Keratinocyte (primary cell): ENCODE measurements around the gene HOXB4. TPM values are rescaled to one million over a fixed set of nuclear protein-coding genes. Genes with fewer than 3 reads are reported as not detected.

Experiments used
- DNase-seq: peaks from one replicate; pipeline ENCODE4 v3.0.0-alpha.2; 2011; ENCODE audit warnings: low read depth, missing footprints, low spot score
- FAIRE-seq: peaks from 2 replicates; lab custom pipeline; 2011; peaks lifted over from hg19 to GRCh38; lab: Jason Lieb, UNC
- H2AFZ ChIP-seq: 2 replicates; pipeline ENCODE4 v1.6.0; 2012; ENCODE audit warnings: low read length, control low read depth, inconsistent platforms; ENCODE audit not compliant: control insufficient read depth
- H3K27ac ChIP-seq: 2 replicates; pipeline ENCODE4 v1.5.1; 2011; ENCODE audit warnings: low read length; ENCODE audit not compliant: control insufficient read depth, insufficient read depth
- H3K27me3 ChIP-seq: 3 replicates; pipeline ENCODE4 v1.6.0; 2011; ENCODE audit warnings: low read length; ENCODE audit not compliant: control insufficient read depth, insufficient read depth; ENCODE audit errors: extremely low read depth
- H3K36me3 ChIP-seq, 2 experiments: 2 replicates in 1 of 2; 3 replicates in 1 of 2; pipeline ENCODE4 v1.5.1; 2011; ENCODE audit warnings: low read length in 2 of 2, mild to moderate bottlenecking in 1 of 2; ENCODE audit not compliant: control insufficient read depth in 2 of 2, insufficient read depth in 2 of 2; ENCODE audit errors: extremely low read depth in 1 of 2
- H3K4me1 ChIP-seq: 3 replicates; pipeline ENCODE4 v1.5.1; 2011; ENCODE audit warnings: low read length; ENCODE audit not compliant: control insufficient read depth, insufficient read depth; ENCODE audit errors: extremely low read depth
- H3K4me2 ChIP-seq: 3 replicates; pipeline ENCODE4 v1.6.0; 2011; ENCODE audit warnings: low read depth, low read length; ENCODE audit not compliant: control insufficient read depth, insufficient read depth; ENCODE audit errors: extremely low read depth
- H3K4me3 ChIP-seq, 3 experiments: fragments of 200-600 bp in 1 of 3; sonication (generic) in 1 of 3; 2 replicates in 2 of 3; 3 replicates in 1 of 3; pipeline ENCODE4 v1.5.1; 2011 to 2016; ENCODE audit warnings: low read length in 3 of 3, mild to moderate bottlenecking in 3 of 3, control low read depth in 2 of 3, inconsistent platforms in 1 of 3, low read depth in 1 of 3, mixed read lengths in 1 of 3, mixed run types in 1 of 3, moderate library complexity in 1 of 3; ENCODE audit not compliant: control insufficient read depth in 2 of 3, insufficient read depth in 2 of 3; ENCODE audit errors: extremely low read depth in 1 of 3
- H3K79me2 ChIP-seq: 2 replicates; pipeline ENCODE4 v1.6.0; 2012; ENCODE audit warnings: low read length; ENCODE audit not compliant: control insufficient read depth, insufficient read depth
- H3K9ac ChIP-seq: 3 replicates; pipeline ENCODE4 v1.6.0; 2011; ENCODE audit warnings: low read length; ENCODE audit not compliant: control insufficient read depth, insufficient read depth; ENCODE audit errors: extremely low read depth
- H3K9me1 ChIP-seq: 3 replicates; pipeline ENCODE4 v1.6.0; 2011; ENCODE audit warnings: low read length; ENCODE audit not compliant: control insufficient read depth, insufficient read depth; ENCODE audit errors: extremely low read depth
- H3K9me3 ChIP-seq: 2 replicates; pipeline ENCODE4 v1.5.1; 2012; ENCODE audit warnings: low read depth, low read length; ENCODE audit not compliant: control insufficient read depth
- H4K20me1 ChIP-seq: 3 replicates; pipeline ENCODE4 v1.6.0; 2011; ENCODE audit warnings: low read length; ENCODE audit not compliant: control insufficient read depth, insufficient read depth; ENCODE audit errors: extremely low read depth
- CTCF ChIP-seq, 3 experiments: IDR thresholded peaks in 1 of 3; conservative IDR thresholded peaks in 1 of 3; optimal IDR thresholded peaks in 1 of 3; 2 replicates in 2 of 3; 3 replicates in 1 of 3; pipeline versions ENCODE3 to v1.5.1; 2011; ENCODE audit warnings: low read length in 3 of 3, mild to moderate bottlenecking in 3 of 3, moderate library complexity in 2 of 3, control low read depth in 1 of 3, inconsistent platforms in 1 of 3; ENCODE audit not compliant: insufficient read depth in 2 of 3; ENCODE audit errors: extremely low read depth in 1 of 3
- EZH2 ChIP-seq: IDR thresholded peaks from one replicate; pipeline ENCODE4 v1.6.1; 2012; ENCODE audit warnings: inconsistent platforms, mild to moderate bottlenecking, low read length, moderate library complexity
- dilution Hi-C: fragments of 300-500 bp; cut with MboI; formaldehyde crosslinking; loops from one replicate; pipeline ENCODE4 v1.7.0; 2020; ENCODE audit warnings: low sequenced_read_pairs; ENCODE audit not compliant: extremely low pct_ligation_motif_present
- polyA plus RNA-seq, 5 experiments: library from polyadenylated mRNA; depleted of rRNA in 3 of 5; stranded (reverse) in 3 of 5; stranded (forward) in 1 of 5; unstranded in 1 of 5; fragments of >200 nt; gene quantifications; 1 replicate in 1 of 5; 2 replicates in 3 of 5; 3 replicates in 1 of 5; pipeline versions ENCODE4 v1.2.1 to v1.2.3, GENCODE V29; 2011 to 2012; ENCODE audit warnings: missing spikeins in 2 of 5, low read depth in 1 of 5, low replicate concordance in 1 of 5

HOXB4 gene
- polyA plus RNA-seq, 1 donor (not counting 4 experiments of a cell fraction or from before 2014, with no cell fraction given), result 0.59 TPM

- H3K9ac ChIP-seq, result no peak overlapping the region
- no peak overlapping the region for H3K27ac ChIP-seq
Measured at GRCh38 chr17:48553826-48554225, 24.3 kb downstream of the HOXB4 start.

GRCh38 chr17:48553190-48553547 is 25.0 kb downstream of the HOXB4 start:
- Histone ChIP-seq H3K4me3 (no peak overlapping the region), H3K9me3 (no peaks in the 10 kb centered on the region), H3K27me3 (peaks cover 19% of the 10 kb centered on the region), H3K27ac (no peak overlapping the region), H3K4me2 (no peak overlapping the region), H4K20me1 (no peaks in the 10 kb centered on the region), H3K4me1 (peaks cover 14% of the 10 kb centered on the region), H3K9me1 (no peaks in the 10 kb centered on the region), H2AFZ (no peak overlapping the region), H3K79me2 (no peaks in the 10 kb centered on the region), H3K9ac (no peak overlapping the region), H3K36me3 (peaks cover 0 to 3% of the 10 kb centered on the region in 2 experiments)
- DNase-seq, result no peak
- TF ChIP-seq EZH2, result no peak
- TF ChIP-seq CTCF (optimal IDR thresholded peaks at IDR 0.05 in 1 of 3, IDR thresholded peaks at IDR 0.05 in 1 of 3, conservative IDR thresholded peaks at IDR 0.05 in 1 of 3; ENCODE audit: extremely low read depth in 1 of 3, insufficient read depth in 2 of 3, low read length in 3 of 3), result no peak
- dilution Hi-C loops, result no loop called here
- no peak for FAIRE-seq

More at GRCh38 chr17:48553826-48554225, 24.3 kb downstream of the HOXB4 start:
- Histone ChIP-seq H3K27me3 (peaks cover 21% of the 10 kb centered on the region), H3K4me3 (no peak overlapping the region), H2AFZ (no peak overlapping the region), H3K4me1 (peaks cover 14% of the 10 kb centered on the region), H4K20me1 (no peaks in the 10 kb centered on the region), H3K36me3 (peaks cover 0 to 3% of the 10 kb centered on the region in 2 experiments), H3K9me3 (no peaks in the 10 kb centered on the region), H3K4me2 (no peak overlapping the region), H3K9me1 (no peaks in the 10 kb centered on the region), H3K79me2 (no peaks in the 10 kb centered on the region)
- TF ChIP-seq CTCF (optimal IDR thresholded peaks at IDR 0.05 in 1 of 3, IDR thresholded peaks at IDR 0.05 in 1 of 3, conservative IDR thresholded peaks at IDR 0.05 in 1 of 3; ENCODE audit: extremely low read depth in 1 of 3, insufficient read depth in 2 of 3, low read length in 3 of 3) (no peak), EZH2 (no peak)
- no peak for FAIRE-seq
- no peak for DNase-seq
- dilution Hi-C loops, result no loop called here
